ENCODE results near the gene SLC35E4. TPM values are rescaled to one million over a fixed set of nuclear protein-coding genes. Genes with fewer than 3 reads are reported as not detected.

The SLC35E4 gene
- total RNA-seq, 2 experiments from 2014 or later, result 3.0 TPM

DNA sequence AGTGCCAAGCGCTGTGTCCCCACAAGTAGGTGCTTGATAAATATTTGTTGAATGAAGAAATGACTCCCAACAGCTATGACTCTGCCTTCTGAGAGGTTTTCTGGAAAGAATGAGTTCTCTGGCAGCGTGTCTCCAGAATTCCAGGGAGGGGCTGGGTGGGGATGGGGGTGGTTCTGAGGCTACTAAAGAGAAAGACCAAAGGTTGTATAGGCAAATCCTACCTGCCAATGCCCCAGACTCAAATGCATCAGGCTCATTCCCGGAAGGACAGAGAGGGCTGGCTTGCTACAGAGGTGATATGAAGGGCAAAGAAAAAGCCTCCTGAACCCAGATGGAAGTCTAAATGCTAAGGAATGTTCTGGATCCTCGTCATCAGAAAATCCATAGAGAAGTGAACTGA is 30.2 kb downstream of the SLC35E4 start:
- Histone ChIP-seq H4K20me1 (ENCODE audit: insufficient read depth, low read length) (no peaks in the 10 kb centered on the region), H3K36me3 (ENCODE audit: insufficient read depth, low read length) (no peaks in the 10 kb centered on the region), H3K9me3 (ENCODE audit: low read length) (no peaks in the 10 kb centered on the region), H3K4me3 (ENCODE audit: low read depth, low read length, poor library complexity, severe bottlenecking) (no peak overlapping the region), H3K27ac (ENCODE audit: low read depth, low read length, poor library complexity, severe bottlenecking) (no peak overlapping the region), H3K4me2 (ENCODE audit: low read length) (no peak overlapping the region), H3K4me1 (ENCODE audit: insufficient read depth, low read length, poor library complexity, severe bottlenecking) (peaks cover 8% of the 10 kb centered on the region), H2AFZ (ENCODE audit: low read length) (no peak overlapping the region), H3K79me2 (ENCODE audit: insufficient read depth, low read depth, low read length) (no peaks in the 10 kb centered on the region), H3K9me2 (ENCODE audit: insufficient read depth, low read length) (no peaks in the 10 kb centered on the region)
- no peak for DNase-seq (ENCODE audit: low spot score)
- BruUV-seq (replicated peaks), result no TSS peak
- TF ChIP-seq, protein P1, sequence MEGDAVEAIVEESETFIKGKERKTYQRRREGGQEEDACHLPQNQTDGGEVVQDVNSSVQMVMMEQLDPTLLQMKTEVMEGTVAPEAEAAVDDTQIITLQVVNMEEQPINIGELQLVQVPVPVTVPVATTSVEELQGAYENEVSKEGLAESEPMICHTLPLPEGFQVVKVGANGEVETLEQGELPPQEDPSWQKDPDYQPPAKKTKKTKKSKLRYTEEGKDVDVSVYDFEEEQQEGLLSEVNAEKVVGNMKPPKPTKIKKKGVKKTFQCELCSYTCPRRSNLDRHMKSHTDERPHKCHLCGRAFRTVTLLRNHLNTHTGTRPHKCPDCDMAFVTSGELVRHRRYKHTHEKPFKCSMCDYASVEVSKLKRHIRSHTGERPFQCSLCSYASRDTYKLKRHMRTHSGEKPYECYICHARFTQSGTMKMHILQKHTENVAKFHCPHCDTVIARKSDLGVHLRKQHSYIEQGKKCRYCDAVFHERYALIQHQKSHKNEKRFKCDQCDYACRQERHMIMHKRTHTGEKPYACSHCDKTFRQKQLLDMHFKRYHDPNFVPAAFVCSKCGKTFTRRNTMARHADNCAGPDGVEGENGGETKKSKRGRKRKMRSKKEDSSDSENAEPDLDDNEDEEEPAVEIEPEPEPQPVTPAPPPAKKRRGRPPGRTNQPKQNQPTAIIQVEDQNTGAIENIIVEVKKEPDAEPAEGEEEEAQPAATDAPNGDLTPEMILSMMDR (conservative IDR thresholded peaks at IDR 0.05; ENCODE audit: low read length), result no peak
- TF ChIP-seq EZH2phosphoT487 (IDR thresholded peaks at IDR 0.05; ENCODE audit: borderline replicate concordance, low read depth, low read length), result no peak
- intact Hi-C loops (cut with micrococcal nuclease; ENCODE audit: unreplicated experiment), result no loop called here
- ChIA-PET CTCF (ENCODE audit: unreplicated experiment) (no interaction called here), POLR2A (no interaction called here)

DNA sequence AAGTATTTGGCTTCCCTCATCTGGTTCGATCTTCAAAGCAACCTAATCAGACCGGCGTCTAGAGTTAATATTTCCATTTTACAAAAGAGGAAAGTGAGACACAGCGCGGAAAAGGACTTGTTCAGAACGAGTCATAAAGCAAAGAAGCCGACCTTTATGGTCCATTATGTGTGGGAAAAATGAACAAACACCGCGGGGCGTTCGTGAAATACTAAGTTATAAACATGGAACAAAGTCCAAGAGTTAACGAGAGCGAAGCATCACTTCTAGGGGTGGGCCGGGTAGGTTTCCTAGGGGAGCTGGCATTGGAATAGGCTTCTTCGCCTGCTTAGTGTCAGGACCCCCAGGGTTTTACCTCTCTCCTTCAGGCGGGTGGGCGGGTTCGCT is 31.5 kb downstream of the SLC35E4 start:
- Histone ChIP-seq H3K79me2 (ENCODE audit: insufficient read depth, low read depth, low read length) (no peaks in the 10 kb centered on the region), H3K9me3 (ENCODE audit: low read length) (no peaks in the 10 kb centered on the region), H3K4me2 (ENCODE audit: low read length) (peak overlapping the region; percentile 94), H3K27ac (ENCODE audit: low read depth, low read length, poor library complexity, severe bottlenecking) (no peak overlapping the region), H3K4me3 (ENCODE audit: low read depth, low read length, poor library complexity, severe bottlenecking) (peak overlapping the region; percentile 86), H3K9me2 (ENCODE audit: insufficient read depth, low read length) (no peaks in the 10 kb centered on the region), H3K4me1 (ENCODE audit: insufficient read depth, low read length, poor library complexity, severe bottlenecking) (peaks cover 8% of the 10 kb centered on the region), H4K20me1 (ENCODE audit: insufficient read depth, low read length) (no peaks in the 10 kb centered on the region), H3K36me3 (ENCODE audit: insufficient read depth, low read length) (no peaks in the 10 kb centered on the region), H2AFZ (ENCODE audit: low read length) (peak overlapping the region; percentile 87)
- no peak for TF ChIP-seq EZH2phosphoT487 (IDR thresholded peaks at IDR 0.05; ENCODE audit: borderline replicate concordance, low read depth, low read length)
- TF ChIP-seq, protein P1 (conservative IDR thresholded peaks at IDR 0.05; ENCODE audit: low read length), result no peak
- POLR2A ChIA-PET, result no interaction called here
- DNase-seq (ENCODE audit: low spot score), result no peak
- CTCF ChIA-PET (ENCODE audit: unreplicated experiment), result interaction anchor here (0.7 kb wide), 1 partner anchor 32 kb away, joined by 3 read pairs; no protein-coding TSS in a partner anchor
- no TSS peak for BruUV-seq (replicated peaks)
- intact Hi-C loops (cut with micrococcal nuclease; ENCODE audit: unreplicated experiment), result no loop called here

DNA sequence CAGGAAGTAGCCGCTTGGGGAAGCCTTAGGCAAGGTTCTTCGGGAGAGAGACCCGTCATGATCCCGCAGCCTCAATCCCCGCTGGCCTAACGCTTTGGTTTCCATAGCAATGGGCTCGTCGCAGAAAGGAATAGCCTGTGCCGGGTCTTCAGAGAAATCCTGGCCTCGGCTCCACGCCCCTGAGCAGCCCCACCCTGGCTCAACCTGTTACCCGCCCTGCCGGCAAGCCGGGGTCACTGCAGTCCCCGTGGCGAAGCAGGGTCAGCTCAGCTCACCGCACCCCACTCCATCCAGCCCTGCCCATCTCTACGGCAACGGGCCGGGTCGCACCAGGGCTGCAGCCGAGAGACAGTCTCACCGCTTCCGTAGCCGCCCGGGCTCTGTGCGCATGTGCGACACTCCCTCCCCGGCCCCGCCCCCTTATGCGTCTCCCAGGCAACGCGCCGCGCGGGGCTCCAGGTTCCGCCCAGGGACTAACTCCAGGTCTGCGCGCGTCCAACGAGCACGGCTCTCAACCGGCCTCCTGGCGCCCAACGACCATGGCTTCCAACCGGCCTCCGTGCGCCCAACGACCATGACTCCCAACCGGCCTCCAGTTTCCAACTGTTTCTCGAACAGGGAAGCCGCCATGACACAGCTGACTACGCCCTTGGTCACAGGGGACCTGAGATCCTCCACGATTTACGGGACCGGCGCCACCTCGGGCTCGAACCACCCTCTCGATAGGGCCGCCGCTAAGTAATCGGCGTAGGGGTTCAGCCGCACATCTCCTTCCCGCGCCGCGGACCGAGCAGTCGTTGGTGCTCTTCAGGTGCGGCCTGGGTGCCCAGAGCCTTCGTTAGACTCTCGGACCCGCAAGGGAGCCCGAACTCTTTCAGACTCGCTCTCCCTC is 32.2 kb downstream of the SLC35E4 start, which contains the start of gene DUSP18:
Gene DUSP18, minus strand, starts transcription at position 382 of the 892 bp plus-strand sequence. CDS start 3,872 bp downstream, outside the sequence.
- H4K20me1 ChIP-seq (ENCODE audit: insufficient read depth, low read length), result no peaks in the 10 kb centered on the region
- peak; percentile 87 for DNase-seq (ENCODE audit: low spot score)
- no peaks in the 10 kb centered on the region for H3K79me2 ChIP-seq (ENCODE audit: insufficient read depth, low read depth, low read length)
- H3K4me1 ChIP-seq (ENCODE audit: insufficient read depth, low read length, poor library complexity, severe bottlenecking), result peaks cover 8% of the 10 kb centered on the region
- TF ChIP-seq, protein P1 (conservative IDR thresholded peaks at IDR 0.05; ENCODE audit: low read length), result no peak
- TF ChIP-seq EZH2phosphoT487 (IDR thresholded peaks at IDR 0.05; ENCODE audit: borderline replicate concordance, low read depth, low read length), result no peak
- H3K9me3 ChIP-seq (ENCODE audit: low read length), result no peaks in the 10 kb centered on the region
- H3K36me3 ChIP-seq (ENCODE audit: insufficient read depth, low read length), result no peaks in the 10 kb centered on the region
- BruUV-seq (replicated peaks), result no TSS peak
- peak within 1 kb of the TSS; percentile 86 for H3K4me3 ChIP-seq (ENCODE audit: low read depth, low read length, poor library complexity, severe bottlenecking)
- no peak within 1 kb of the TSS for H3K27ac ChIP-seq (ENCODE audit: low read depth, low read length, poor library complexity, severe bottlenecking)
- ChIA-PET CTCF (ENCODE audit: unreplicated experiment) (no interaction called here), POLR2A (no interaction called here)
- no peaks in the 10 kb centered on the region for H3K9me2 ChIP-seq (ENCODE audit: insufficient read depth, low read length)
- intact Hi-C loops (cut with micrococcal nuclease; ENCODE audit: unreplicated experiment), result no loop called here
- H2AFZ ChIP-seq (ENCODE audit: low read length), result peak within 1 kb of the TSS; percentile 87
- peak within 1 kb of the TSS; percentile 94 for H3K4me2 ChIP-seq (ENCODE audit: low read length)
